ENCODE measurements around the gene OR4C6.

OR4C6 gene

DNA sequence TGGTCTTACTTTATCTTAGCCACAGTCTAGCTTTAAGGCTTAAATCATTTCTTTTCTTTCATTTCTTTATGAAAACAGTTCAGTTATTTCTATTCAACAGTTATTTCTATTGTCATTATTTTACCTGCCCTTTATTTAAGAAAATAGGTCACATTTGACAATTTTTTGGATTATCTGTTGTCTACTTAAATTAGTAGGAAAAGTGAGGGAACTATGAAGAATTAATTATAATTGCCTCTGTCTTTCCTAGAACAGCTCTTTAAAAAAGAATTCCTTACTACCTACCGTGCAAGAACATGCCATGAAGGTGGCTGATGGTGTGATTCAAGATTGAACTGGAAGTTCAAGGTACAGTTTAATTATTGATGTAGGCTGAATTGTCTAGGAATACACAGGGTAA is at the start of gene OR4C6:
OR4C6 (plus strand) TSS at position 301 of the 400 bp plus-strand sequence. CDS start 2,966 bp downstream, outside the sequence.
- in situ Hi-C loops (cut with MboI; ENCODE audit: low sequenced_read_pairs): loop anchor here (25.0 kb wide), 1 partner anchor 250 kb away; no protein-coding TSS in a partner anchor

DNA sequence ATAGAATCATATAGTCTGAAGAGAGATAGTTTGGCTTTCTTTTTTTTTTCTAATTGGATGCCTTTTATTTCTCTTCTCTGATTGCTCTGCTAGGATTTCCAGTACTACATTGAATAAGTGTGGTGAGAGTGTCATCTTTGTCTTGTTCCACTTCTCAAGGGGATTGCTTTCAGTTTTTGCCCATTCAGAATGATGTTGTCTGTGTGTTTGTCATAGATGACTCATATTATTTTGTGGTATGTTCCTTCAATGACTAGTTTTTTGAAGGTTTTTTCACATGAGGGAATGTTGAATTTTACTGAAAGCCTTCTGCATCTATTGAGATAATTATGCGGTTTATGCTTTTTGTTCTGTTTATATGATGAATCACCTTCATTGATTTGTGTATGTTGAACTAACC is 37.5 kb upstream of the OR4C6 start:
- in situ Hi-C loops (cut with MboI; ENCODE audit: low sequenced_read_pairs): no loop called here

- in situ Hi-C loops (cut with MboI; ENCODE audit: low sequenced_read_pairs): no loop called here
These were observed 27.2 kb upstream of the OR4C6 start, which contains the start of gene OR4P4 for GRCh38 chr11:55634813-55635212. Gene OR4P4 (plus strand): TSS chr11:55635113.

GRCh38 chr11:55648027-55648426 is 14.0 kb upstream of the OR4C6 start, which contains the start of gene OR4S2:
Gene OR4S2 (plus strand): TSS chr11:55648327. CDS start chr11:55650904, 2,577 bp downstream.
- in situ Hi-C loops (cut with MboI; ENCODE audit: low sequenced_read_pairs): no loop called here

- in situ Hi-C loops (cut with MboI; ENCODE audit: low sequenced_read_pairs): loop anchor here (25.0 kb wide), 1 partner anchor 240 kb away; no protein-coding TSS in a partner anchor
These were observed 9.4 kb upstream of the OR4C6 start for GRCh38 chr11:55652560-55652959.

DNA sequence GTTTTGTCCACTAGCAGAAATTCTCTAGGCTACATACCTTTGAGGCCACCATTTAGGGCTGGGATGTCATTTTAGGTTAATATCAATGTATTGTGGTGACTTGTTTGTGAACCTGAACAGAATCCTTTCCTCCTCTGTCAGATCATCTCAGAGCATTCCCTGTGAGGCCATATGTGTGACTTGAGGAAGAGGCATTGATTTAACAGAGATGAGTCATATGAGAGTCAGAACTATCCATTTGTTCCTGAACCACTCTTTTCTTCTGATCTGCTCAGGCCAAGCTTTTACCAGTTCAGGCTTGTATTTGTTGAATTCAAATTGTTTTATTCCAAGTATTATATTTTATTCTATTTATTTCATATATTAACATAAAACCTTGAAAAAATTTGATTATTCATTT is 6.9 kb upstream of the OR4C6 start:
- in situ Hi-C loops (cut with MboI; ENCODE audit: low sequenced_read_pairs): loop anchor here (25.0 kb wide), 1 partner anchor 243 kb away; no protein-coding TSS in a partner anchor

- in situ Hi-C loops (cut with MboI; ENCODE audit: low sequenced_read_pairs): loop anchor here (25.0 kb wide), 1 partner anchor 246 kb away; no protein-coding TSS in a partner anchor
These were observed 3.9 kb upstream of the OR4C6 start for GRCh38 chr11:55658031-55658573.

DNA sequence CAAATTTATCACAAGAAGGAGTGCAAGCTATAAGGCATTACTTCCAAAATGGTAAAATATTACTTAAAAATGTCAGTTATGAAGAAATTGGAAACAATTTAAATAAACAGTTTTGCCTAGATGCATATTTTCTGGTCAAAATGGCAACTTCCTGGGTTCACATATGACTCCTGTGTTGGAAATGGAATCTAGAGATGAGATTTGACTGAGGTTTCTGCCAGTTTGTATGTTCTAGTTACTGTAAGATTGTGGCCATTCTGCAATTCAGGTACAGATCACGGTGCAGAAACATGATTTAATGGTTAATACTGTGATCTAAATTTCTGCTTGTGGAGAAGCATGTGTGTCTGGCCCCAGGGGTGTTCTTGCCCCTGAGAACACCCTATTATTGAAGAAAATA is 3.4 kb upstream of the OR4C6 start:
- in situ Hi-C loops (cut with MboI; ENCODE audit: low sequenced_read_pairs): loop anchor here (25.0 kb wide), 1 partner anchor 246 kb away; no protein-coding TSS in a partner anchor

- in situ Hi-C loops (cut with MboI; ENCODE audit: low sequenced_read_pairs): loop anchor here (25.0 kb wide), 1 partner anchor 257 kb away; no protein-coding TSS in a partner anchor
These were observed 7.4 kb downstream of the OR4C6 start for GRCh38 chr11:55669376-55669775.

GRCh38 chr11:55673860-55674259 is 11.9 kb downstream of the OR4C6 start:
- in situ Hi-C loops (cut with MboI; ENCODE audit: low sequenced_read_pairs): loop anchor here (25.0 kb wide), 1 partner anchor 262 kb away; no protein-coding TSS in a partner anchor

DNA sequence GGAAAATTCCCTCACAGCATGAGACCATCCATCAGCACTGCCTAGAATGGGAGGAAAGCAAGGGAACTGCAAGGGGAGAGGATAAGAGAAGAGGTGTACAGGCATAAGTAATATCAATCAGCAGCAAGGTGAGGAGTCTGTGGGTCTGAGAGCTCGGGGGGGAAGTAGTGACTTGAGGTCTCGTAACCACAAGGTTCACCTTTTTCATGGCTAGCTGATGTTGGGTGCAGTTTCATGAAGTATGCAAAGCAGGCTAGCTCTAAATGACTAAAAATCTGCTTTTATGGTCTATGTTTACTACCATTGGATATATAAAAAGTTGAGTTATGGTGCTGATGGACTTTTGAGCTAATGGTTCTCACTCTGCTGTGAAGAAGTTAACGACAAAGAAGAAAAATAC is 35.8 kb downstream of the OR4C6 start:
- in situ Hi-C loops (cut with MboI; ENCODE audit: low sequenced_read_pairs): no loop called here

GRCh38 chr11:55701429-55701828 is 39.4 kb downstream of the OR4C6 start:
- in situ Hi-C loops (cut with MboI; ENCODE audit: low sequenced_read_pairs): no loop called here

- in situ Hi-C loops (cut with MboI; ENCODE audit: low sequenced_read_pairs): no loop called here
These were observed 45.0 kb downstream of the OR4C6 start for GRCh38 chr11:55707029-55707428.

GRCh38 chr11:55714982-55715888 is 53.2 kb downstream of the OR4C6 start:
- in situ Hi-C loops (cut with MboI; ENCODE audit: low sequenced_read_pairs): no loop called here
